CD14-positive monocyte (primary cell): ENCODE measurements around the gene DPH6. TPM values are rescaled to one million over a fixed set of nuclear protein-coding genes. Genes with fewer than 3 reads are reported as not detected.

Source experiments
- DNase-seq, 3 donors: peaks; one replicate each; pipeline ENCODE4 v3.0.0-alpha.2; 2011 to 2022
- H2AFZ ChIP-seq: 2 replicates; pipeline ENCODE4 v1.6.0; 2012; ENCODE audit warnings: mild to moderate bottlenecking, low read depth, low read length, inconsistent platforms; ENCODE audit not compliant: insufficient read depth, poor library complexity, severe bottlenecking
- H3K27ac ChIP-seq, 2 donors: 1 replicate in 1 of 2; 2 replicates in 1 of 2; pipeline ENCODE4 v1.5.1; 2012 to 2013; ENCODE audit warnings: low read length in 2 of 2, control low read depth in 1 of 2, inconsistent platforms in 1 of 2, low read depth in 1 of 2, mild to moderate bottlenecking in 1 of 2
- H3K27me3 ChIP-seq, 2 donors: one replicate each; pipeline versions ENCODE4 v1.6.0 to v1.6.1; 2011 to 2013; ENCODE audit warnings: low read length in 2 of 2; ENCODE audit not compliant: control insufficient read depth in 2 of 2, insufficient read depth in 2 of 2
- H3K36me3 ChIP-seq, 2 donors: replicated peaks in 1 of 2; 1 replicate in 1 of 2; 2 replicates in 1 of 2; pipeline versions ENCODE4 v1.5.1 to v1.6.1; 2012 to 2013; ENCODE audit warnings: low read length in 2 of 2, control low read depth in 1 of 2, inconsistent platforms in 1 of 2, mild to moderate bottlenecking in 1 of 2; ENCODE audit not compliant: insufficient read depth in 2 of 2, control insufficient read depth in 1 of 2
- H3K4me1 ChIP-seq, 2 donors: 1 replicate in 1 of 2; 2 replicates in 1 of 2; pipeline versions ENCODE4 v1.5.1 to v1.6.1; 2012 to 2013; ENCODE audit warnings: low read length in 2 of 2, control low read depth in 1 of 2, inconsistent platforms in 1 of 2, mild to moderate bottlenecking in 1 of 2, moderate library complexity in 1 of 2; ENCODE audit not compliant: insufficient read depth in 2 of 2, control insufficient read depth in 1 of 2
- H3K4me2 ChIP-seq: replicated peaks from 2 replicates; pipeline ENCODE3; 2012; ENCODE audit warnings: low read length, moderate library complexity, mild to moderate bottlenecking; ENCODE audit not compliant: poor library complexity, severe bottlenecking; ENCODE audit errors: extremely low read depth
- H3K4me3 ChIP-seq, 3 experiments: fragments of 200-600 bp in 1 of 3; sonication (generic) in 1 of 3; replicated peaks in 1 of 3; 1 replicate in 2 of 3; 2 replicates in 1 of 3; pipeline ENCODE4 v1.5.1; 2011 to 2013; ENCODE audit warnings: low read length in 3 of 3, mild to moderate bottlenecking in 3 of 3, control low read depth in 2 of 3, low read depth in 2 of 3, inconsistent platforms in 1 of 3, moderate library complexity in 1 of 3
- H3K79me2 ChIP-seq: 2 replicates; pipeline ENCODE4 v1.6.0; 2012; ENCODE audit warnings: mild to moderate bottlenecking, control low read depth, inconsistent platforms, low read length, moderate library complexity; ENCODE audit not compliant: insufficient read depth
- H3K9ac ChIP-seq: 2 replicates; pipeline ENCODE4 v1.6.0; 2017; ENCODE audit warnings: low read length, mild to moderate bottlenecking; ENCODE audit not compliant: insufficient read depth, poor library complexity, severe bottlenecking
- H3K9me3 ChIP-seq, 2 donors: replicated peaks in 1 of 2; 1 replicate in 1 of 2; 2 replicates in 1 of 2; pipeline versions ENCODE4 v1.5.1 to v1.6.1; 2012 to 2013; ENCODE audit warnings: low read length in 2 of 2, control low read depth in 1 of 2; ENCODE audit not compliant: control insufficient read depth in 1 of 2, insufficient read depth in 1 of 2
- H4K20me1 ChIP-seq: 2 replicates; pipeline ENCODE4 v1.6.0; 2012; ENCODE audit warnings: mild to moderate bottlenecking, low read length, control low read depth, moderate library complexity; ENCODE audit not compliant: insufficient read depth
- H3K27ac Mint-ChIP-seq, 7 donors: one replicate each; pipeline ENCODE4 v1.8.0; 2020; ENCODE audit warnings: mild to moderate bottlenecking in 7 of 7, mixed read lengths in 7 of 7, moderate library complexity in 6 of 7, inconsistent platforms in 2 of 7
- H3K27me3 Mint-ChIP-seq, 3 donors: one replicate each; pipeline ENCODE4 v1.8.0; 2021 to 2022; ENCODE audit warnings: low read depth in 3 of 3, mild to moderate bottlenecking in 3 of 3, mixed read lengths in 3 of 3, moderate library complexity in 3 of 3, inconsistent platforms in 1 of 3
- H3K36me3 Mint-ChIP-seq, 2 donors: one replicate each; pipeline ENCODE4 v1.8.0; 2020; ENCODE audit warnings: mixed read lengths in 2 of 2, inconsistent platforms in 1 of 2, mild to moderate bottlenecking in 1 of 2
- H3K4me1 Mint-ChIP-seq: one replicate; pipeline ENCODE4 v1.8.0; 2020; ENCODE audit warnings: mild to moderate bottlenecking, mixed read lengths
- H3K4me3 Mint-ChIP-seq, 2 donors: one replicate each; pipeline ENCODE4 v1.8.0; 2020; ENCODE audit warnings: mild to moderate bottlenecking in 2 of 2, mixed read lengths in 2 of 2, moderate library complexity in 1 of 2
- H3K9me3 Mint-ChIP-seq, 7 donors: one replicate each; pipeline ENCODE4 v1.8.0; 2020 to 2022; ENCODE audit warnings: mixed read lengths in 7 of 7, mild to moderate bottlenecking in 6 of 7, moderate library complexity in 6 of 7, inconsistent platforms in 2 of 7
- CTCF ChIP-seq: fragments of 200-600 bp; IDR thresholded peaks from one replicate; pipeline ENCODE4 v1.8.0; 2022; ENCODE audit warnings: antibody characterized with exemption, mild to moderate bottlenecking
- WGBS: methylation state at CpG from one replicate; pipeline ENCODE4 v1.1.5; 2013; ENCODE audit warnings: missing lambda C conversion rate; ENCODE audit not compliant: insufficient coverage; 5-methylcytosine and 5-hydroxymethylcytosine counted together
- intact Hi-C, 2 donors: fragments of 100-400 bp; cut with micrococcal nuclease; formaldehyde crosslinking; loops; one replicate each; pipeline versions ENCODE4 v1.15.0 to v1.15.1; 2023
- polyA plus RNA-seq, 3 donors: library from polyadenylated mRNA; depleted of rRNA in 1 of 3; unstranded in 2 of 3; stranded (reverse) in 1 of 3; fragments of 300-500 nt in 2 of 3; fragments of >200 nt in 1 of 3; fragmentation: Illumina TruSeq in 2 of 3; gene quantifications; 1 replicate in 2 of 3; 2 replicates in 1 of 3; pipeline ENCODE4 v1.2.3, GENCODE V29; 2012 to 2021

DPH6 gene
- polyA plus RNA-seq, 3 donors = 7.6 to 18.2 (median 13.6) TPM

- peaks cover 0 to 9% of the 10 kb centered on the region in 2 donors for H3K36me3 Mint-ChIP-seq
- Histone ChIP-seq H3K36me3 (no peaks in the 10 kb centered on the region), H3K27me3 (no peaks in the 10 kb centered on the region), H3K79me2 (no peaks in the 10 kb centered on the region), H2AFZ (no peak overlapping the region), H3K4me1 (no peaks in the 10 kb centered on the region), H3K4me3 (no peak overlapping the region), H3K9me3 (no peaks in the 10 kb centered on the region), H3K4me2 (no peak overlapping the region), H3K27ac (no peak overlapping the region), H4K20me1 (no peaks in the 10 kb centered on the region), H3K9ac (no peak overlapping the region)
- peaks cover 0 to 3% (median 0%) of the 10 kb centered on the region in 7 donors for H3K9me3 Mint-ChIP-seq
- H3K27ac Mint-ChIP-seq = no peak overlapping the region
- no peaks in the 10 kb centered on the region for H3K27me3 Mint-ChIP-seq
- no peak for TF ChIP-seq CTCF
- no CpG with 5 or more reads among the region's 1 CpG for WGBS
- DNase-seq = no peak
- no peak overlapping the region for H3K4me3 Mint-ChIP-seq
- intact Hi-C loops = no loop called here
- H3K4me1 Mint-ChIP-seq = no peaks in the 10 kb centered on the region
These were observed 95.5 kb downstream of the DPH6 start for GRCh38 chr15:35450492-35450891.

GRCh38 chr15:35448294-35448693 is 97.7 kb downstream of the DPH6 start:
- no peak for TF ChIP-seq CTCF
- H3K4me3 ChIP-seq = no peak overlapping the region
- intact Hi-C loops = loop anchor here in 1 of 2 donors (10.0 kb wide), 1 partner anchor 373 kb away; no protein-coding TSS in a partner anchor
- H3K9me3 ChIP-seq = no peaks in the 10 kb centered on the region
- no peaks in the 10 kb centered on the region for H3K27me3 ChIP-seq
- H3K4me2 ChIP-seq = no peak overlapping the region
- peaks cover 0 to 9% of the 10 kb centered on the region in 2 donors for H3K36me3 Mint-ChIP-seq
- H3K4me1 Mint-ChIP-seq = no peaks in the 10 kb centered on the region
- H3K9ac ChIP-seq = no peak overlapping the region
- H2AFZ ChIP-seq = no peak overlapping the region
- peaks cover 0 to 3% (median 0%) of the 10 kb centered on the region in 7 donors for H3K9me3 Mint-ChIP-seq
- no peaks in the 10 kb centered on the region for H3K79me2 ChIP-seq
- DNase-seq = no peak
- H3K27ac ChIP-seq = no peak overlapping the region
- no peaks in the 10 kb centered on the region for H3K27me3 Mint-ChIP-seq
- no peaks in the 10 kb centered on the region for H4K20me1 ChIP-seq
- WGBS = no CpG with 5 or more reads among the region's 1 CpG
- H3K4me3 Mint-ChIP-seq = no peak overlapping the region
- H3K36me3 ChIP-seq = no peaks in the 10 kb centered on the region
- no peaks in the 10 kb centered on the region for H3K4me1 ChIP-seq
- H3K27ac Mint-ChIP-seq = no peak overlapping the region
